IMR-90 (cell line): ENCODE results near the gene FABP6. TPM values are rescaled to one million over a fixed set of nuclear protein-coding genes. Genes with fewer than 3 reads are reported as not detected.

Source experiments
- ATAC-seq: fragments of 200-7000 bp; cut with Tn5 transposase; 2 replicates; pipeline ENCODE4 v1.9.1; 2020; ENCODE audit warnings: low read depth, mild to moderate bottlenecking, moderate library complexity
- BruUV-seq: library from RNA; stranded (reverse); fragments of 400-500 nt; replicated peaks from 2 replicates; lab custom pipeline; 2021; lab: Mats Ljungman, UMichigan
- CTCF ChIA-PET: fragments of 300-600 bp; formaldehyde crosslinking; extraction: SDS; loops from one replicate; lab custom pipeline; 2021; ENCODE audit warnings: antibody characterized with exemption; lab: Yijun Ruan, JAX
- POLR2A ChIA-PET: fragments of 300-600 bp; sonication (Branson Sonifier 250); formaldehyde crosslinking; loops from one replicate; lab custom pipeline; 2022; ENCODE audit warnings: antibody characterized with exemption; ENCODE audit not compliant: unreplicated experiment; lab: Charles Lee
- DNase-seq: peaks from one replicate; pipeline ENCODE4 v3.0.0; 2013
- H2AFZ ChIP-seq: replicated peaks from 2 replicates; pipeline ENCODE3; 2013; ENCODE audit warnings: low read length, mild to moderate bottlenecking; ENCODE audit not compliant: poor library complexity
- H2AK5ac ChIP-seq: 2 replicates; pipeline ENCODE4 v1.6.1; 2013; ENCODE audit warnings: low read depth, low read length, inconsistent platforms
- H2AK9ac ChIP-seq: replicated peaks from 2 replicates; pipeline ENCODE3; 2013; ENCODE audit warnings: mild to moderate bottlenecking, low read depth, low read length, moderate library complexity; ENCODE audit not compliant: poor library complexity
- H2BK120ac ChIP-seq: 2 replicates; pipeline ENCODE4 v1.6.1; 2013; ENCODE audit warnings: low read depth, low read length, inconsistent platforms
- H2BK15ac ChIP-seq: 3 replicates; pipeline ENCODE4 v1.6.1; 2013; ENCODE audit warnings: low read depth, low read length, inconsistent platforms
- H2BK20ac ChIP-seq: 2 replicates; pipeline ENCODE4 v1.6.1; 2013; ENCODE audit warnings: low read depth, mild to moderate bottlenecking, inconsistent platforms, low read length, moderate library complexity
- H2BK5ac ChIP-seq: 2 replicates; pipeline ENCODE4 v1.6.1; 2013; ENCODE audit warnings: mild to moderate bottlenecking, low read depth, low read length, inconsistent platforms; ENCODE audit not compliant: poor library complexity, severe bottlenecking
- H3K14ac ChIP-seq: replicated peaks from 2 replicates; pipeline ENCODE4 v1.6.1; 2013; ENCODE audit warnings: low read depth, low read length, inconsistent platforms
- H3K18ac ChIP-seq: 2 replicates; pipeline ENCODE4 v1.6.1; 2013; ENCODE audit warnings: low read depth, low read length, control low read depth
- H3K23ac ChIP-seq: 2 replicates; pipeline ENCODE4 v1.6.1; 2013; ENCODE audit warnings: low read depth, low read length, inconsistent platforms
- H3K27ac ChIP-seq: 2 replicates; pipeline ENCODE4 v1.5.1; 2013; ENCODE audit warnings: mild to moderate bottlenecking, control low read depth, low read length; ENCODE audit not compliant: insufficient read depth
- H3K27me3 ChIP-seq: 2 replicates; pipeline ENCODE4 v1.6.1; 2013; ENCODE audit warnings: low read length; ENCODE audit not compliant: control insufficient read depth, insufficient read depth
- H3K36me3 ChIP-seq: 2 replicates; pipeline ENCODE4 v1.6.1; 2013; ENCODE audit warnings: low read length, mixed read lengths; ENCODE audit not compliant: control insufficient read depth, insufficient read depth
- H3K4ac ChIP-seq: 2 replicates; pipeline ENCODE4 v1.6.1; 2013; ENCODE audit warnings: low read depth, low read length, inconsistent platforms
- H3K4me1 ChIP-seq: 2 replicates; pipeline ENCODE4 v1.6.1; 2013; ENCODE audit warnings: low read length, mixed read lengths; ENCODE audit not compliant: control insufficient read depth, insufficient read depth
- H3K4me2 ChIP-seq: 2 replicates; pipeline ENCODE4 v1.6.1; 2013; ENCODE audit warnings: low read depth, mild to moderate bottlenecking, control low read depth, low read length, moderate library complexity
- H3K4me3 ChIP-seq: 2 replicates; pipeline ENCODE4 v1.5.1; 2013; ENCODE audit warnings: low read depth, mild to moderate bottlenecking, control low read depth, low read length, moderate library complexity; ENCODE audit not compliant: insufficient read depth
- H3K56ac ChIP-seq: 2 replicates; pipeline ENCODE4 v1.6.1; 2013; ENCODE audit warnings: low read length, inconsistent platforms; ENCODE audit not compliant: insufficient read depth; ENCODE audit errors: extremely low read depth
- H3K79me1 ChIP-seq, 2 experiments: 2 replicates each; pipeline ENCODE4 v1.6.1; 2013; ENCODE audit warnings: low read length in 2 of 2, inconsistent platforms in 1 of 2, low read depth in 1 of 2
- H3K9ac ChIP-seq: 2 replicates; pipeline ENCODE4 v1.6.1; 2013; ENCODE audit warnings: low read depth, low read length, control low read depth
- H3K9me1 ChIP-seq: 2 replicates; pipeline ENCODE4 v1.6.1; 2013; ENCODE audit warnings: low read length, inconsistent platforms; ENCODE audit not compliant: insufficient read depth
- H3K9me3 ChIP-seq: 2 replicates; pipeline ENCODE4 v1.6.1; 2013; ENCODE audit warnings: low read length; ENCODE audit not compliant: control insufficient read depth, insufficient read depth
- H4K20me1 ChIP-seq: 2 replicates; pipeline ENCODE4 v1.6.1; 2013; ENCODE audit warnings: low read length, inconsistent platforms; ENCODE audit not compliant: insufficient read depth
- H4K5ac ChIP-seq: 2 replicates; pipeline ENCODE4 v1.6.1; 2013; ENCODE audit warnings: mild to moderate bottlenecking, low read depth, low read length, control low read depth
- H4K8ac ChIP-seq, 2 experiments: 2 replicates each; pipeline ENCODE4 v1.6.1; 2013; ENCODE audit warnings: low read depth in 2 of 2, low read length in 2 of 2, control low read depth in 1 of 2, inconsistent platforms in 1 of 2
- H4K91ac ChIP-seq: 2 replicates; pipeline ENCODE4 v1.6.1; 2013; ENCODE audit warnings: low read depth, low read length, inconsistent platforms; ENCODE audit not compliant: insufficient read depth
- BHLHE40 ChIP-seq: fragments of 150-350 bp; IDR thresholded peaks from 2 replicates; pipeline ENCODE4 v1.6.1; 2016; ENCODE audit warnings: mild to moderate bottlenecking, low read depth, low read length
- CEBPB ChIP-seq: IDR thresholded peaks from 2 replicates; pipeline ENCODE4 v1.6.1; 2012; ENCODE audit warnings: low read depth, low read length, improper control_type of control experiment
- FOS ChIP-seq: fragments of 150-350 bp; IDR thresholded peaks from 2 replicates; pipeline ENCODE4 v1.6.1; 2016; ENCODE audit warnings: low read depth, low read length
- MAFK ChIP-seq: IDR thresholded peaks from 2 replicates; pipeline ENCODE4 v1.6.1; 2012; ENCODE audit warnings: low read depth, low read length, improper control_type of control experiment
- MAZ ChIP-seq: IDR thresholded peaks from 2 replicates; pipeline ENCODE4 v1.6.1; 2012; ENCODE audit warnings: low read depth, mild to moderate bottlenecking, low read length, improper control_type of control experiment, moderate library complexity, borderline replicate concordance
- MXI1 ChIP-seq: IDR thresholded peaks from 2 replicates; pipeline ENCODE4 v1.6.1; 2012; ENCODE audit warnings: low read depth, mild to moderate bottlenecking, low read length, moderate library complexity, borderline replicate concordance
- NFE2L2 ChIP-seq: fragments of 150-350 bp; IDR thresholded peaks from 2 replicates; pipeline ENCODE4 v1.6.1; 2016; ENCODE audit warnings: low read depth, mild to moderate bottlenecking, low read length
- POLR2A ChIP-seq: IDR thresholded peaks from 2 replicates; pipeline ENCODE4 v1.6.1; 2012; ENCODE audit warnings: mild to moderate bottlenecking, low read depth, low read length
- RAD21 ChIP-seq: IDR thresholded peaks from 2 replicates; pipeline ENCODE4 v1.6.1; 2012; ENCODE audit warnings: low read length, improper control_type of control experiment
- RFX5 ChIP-seq: IDR thresholded peaks from 2 replicates; pipeline ENCODE4 v1.8.0; 2012; ENCODE audit warnings: low read depth, mild to moderate bottlenecking, low read length, moderate library complexity
- SMC3 ChIP-seq: fragments of 150-350 bp; IDR thresholded peaks from 2 replicates; pipeline ENCODE4 v1.6.1; 2016; ENCODE audit warnings: low read depth, mild to moderate bottlenecking, antibody characterized with exemption, low read length, moderate library complexity
- WGBS, 2 experiments: methylation state at CpG; one replicate each; pipeline versions ENCODE4 v1.1.5 to v1.1.7; 2013; ENCODE audit warnings: missing lambda C conversion rate in 2 of 2; ENCODE audit not compliant: insufficient read length in 1 of 2; ENCODE audit errors: extremely low coverage in 2 of 2; 5-methylcytosine and 5-hydroxymethylcytosine counted together
- dilution Hi-C: fragments of 300-500 bp; cut with HindIII; formaldehyde crosslinking; loops from one replicate; pipeline ENCODE4 v1.14.3; 2018; ENCODE audit warnings: low sequenced_read_pairs; ENCODE audit not compliant: unreplicated experiment
- in situ Hi-C: fragments of 300-500 bp; cut with MboI; formaldehyde crosslinking; loops from 3 replicates; pipeline ENCODE4 v1.14.3; 2019; ENCODE audit warnings: low sequenced_read_pairs, inconsistent platforms, mixed read lengths
- intact Hi-C: fragments of 100-400 bp; cut with micrococcal nuclease; formaldehyde crosslinking; loops from 2 replicates; pipeline ENCODE4 v1.10.0; 2022
- polyA plus RNA-seq, 3 experiments: library from polyadenylated mRNA; depleted of rRNA; stranded (reverse); fragments of >200 nt; gene quantifications; 2 replicates each; pipeline ENCODE4 v1.2.3, GENCODE V29; 2012; ENCODE audit warnings: low replicate concordance in 1 of 3
- total RNA-seq: library from RNA; depleted of rRNA; stranded (reverse); fragments of >200 nt; gene quantifications from 2 replicates; pipeline ENCODE4 v1.2.3, GENCODE V29; 2012
- TF ChIP-seq, protein P1 (sequence below): conservative IDR thresholded peaks from 2 replicates; pipeline ENCODE4 v1.5.1; 2012; ENCODE audit warnings: mild to moderate bottlenecking, low read depth, low read length, improper control_type of control experiment
- TF ChIP-seq, protein P2 (sequence below): fragments of 150-350 bp; IDR thresholded peaks from 2 replicates; pipeline ENCODE4 v1.6.1; 2016; ENCODE audit warnings: low read depth, mild to moderate bottlenecking, low read length, moderate library complexity, borderline replicate concordance

The FABP6 gene
- total and polyA plus RNA-seq, 2 of the 4 experiments (the other 2 are of a cell fraction), result not detected

DNA sequence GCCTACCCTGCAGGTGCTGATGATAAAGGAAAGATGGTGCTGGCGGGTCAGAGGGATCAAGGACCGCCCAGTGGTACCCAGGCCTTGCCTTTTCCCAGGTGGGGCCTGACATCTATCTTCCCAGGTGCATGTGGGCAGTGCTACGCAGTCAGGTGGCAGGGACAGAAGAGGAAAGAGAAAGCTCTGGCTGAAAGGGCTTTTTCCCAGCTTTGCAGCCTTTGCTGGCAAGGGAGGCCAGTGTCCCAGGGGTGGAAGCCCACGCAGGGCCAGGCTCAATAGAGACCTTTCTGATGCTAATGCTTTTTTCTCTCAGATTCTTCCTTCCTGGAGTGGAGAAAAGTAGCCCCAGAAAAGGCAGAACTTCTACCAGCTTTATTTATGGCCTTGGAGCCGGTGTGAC, 36.7 kb downstream of the FABP6 start:
- Histone ChIP-seq H4K5ac (no peak overlapping the region), H3K4ac (no peak overlapping the region), H2BK20ac (no peak overlapping the region), H3K9me1 (peaks cover 17% of the 10 kb centered on the region), H3K27ac (no peak overlapping the region), H3K9ac (no peak overlapping the region), H3K4me3 (no peak overlapping the region), H2BK120ac (no peak overlapping the region), H4K8ac (no peak overlapping the region), H3K4me2 (no peak overlapping the region), H3K4me1 (peaks cover 24% of the 10 kb centered on the region), H3K18ac (no peak overlapping the region), H3K27me3 (no peaks in the 10 kb centered on the region), H3K9me3 (no peaks in the 10 kb centered on the region), H3K56ac (no peak overlapping the region), H2AK5ac (no peak overlapping the region), H2BK5ac (no peak overlapping the region), H2AFZ (no peak overlapping the region), H4K91ac (no peak overlapping the region), H2AK9ac (no peak overlapping the region), H3K36me3 (0 out of 2 replicates have a peak, but pooled peaks cover 2% of the 10 kb centered on the region), H3K23ac (no peak overlapping the region), H3K14ac (no peak overlapping the region), H3K79me1 (peaks cover 0 to 21% of the 10 kb centered on the region in 2 experiments; a peak in 1 of 4 replicates), H2BK15ac (no peak overlapping the region), H4K20me1 (no peaks in the 10 kb centered on the region)
- intact Hi-C loops, result no loop called here
- CTCF ChIA-PET, result interaction anchor here (0.7 kb wide), 1 partner anchor 79 kb away, joined by 3 read pairs; no protein-coding TSS in a partner anchor
- no TSS peak for BruUV-seq
- POLR2A ChIA-PET, result no interaction called here
- no peak for ATAC-seq
- dilution Hi-C loops, result no loop called here
- DNase-seq, result no peak
- no CpG with 5 or more reads among the region's 5 CpGs for WGBS, 2 experiments
- TF ChIP-seq FOS, result no peak
- no peak for TF ChIP-seq SMC3
- TF ChIP-seq MAFK, result no peak
- TF ChIP-seq BHLHE40, result no peak
- TF ChIP-seq NFE2L2, result no peak
- TF ChIP-seq, protein P1, sequence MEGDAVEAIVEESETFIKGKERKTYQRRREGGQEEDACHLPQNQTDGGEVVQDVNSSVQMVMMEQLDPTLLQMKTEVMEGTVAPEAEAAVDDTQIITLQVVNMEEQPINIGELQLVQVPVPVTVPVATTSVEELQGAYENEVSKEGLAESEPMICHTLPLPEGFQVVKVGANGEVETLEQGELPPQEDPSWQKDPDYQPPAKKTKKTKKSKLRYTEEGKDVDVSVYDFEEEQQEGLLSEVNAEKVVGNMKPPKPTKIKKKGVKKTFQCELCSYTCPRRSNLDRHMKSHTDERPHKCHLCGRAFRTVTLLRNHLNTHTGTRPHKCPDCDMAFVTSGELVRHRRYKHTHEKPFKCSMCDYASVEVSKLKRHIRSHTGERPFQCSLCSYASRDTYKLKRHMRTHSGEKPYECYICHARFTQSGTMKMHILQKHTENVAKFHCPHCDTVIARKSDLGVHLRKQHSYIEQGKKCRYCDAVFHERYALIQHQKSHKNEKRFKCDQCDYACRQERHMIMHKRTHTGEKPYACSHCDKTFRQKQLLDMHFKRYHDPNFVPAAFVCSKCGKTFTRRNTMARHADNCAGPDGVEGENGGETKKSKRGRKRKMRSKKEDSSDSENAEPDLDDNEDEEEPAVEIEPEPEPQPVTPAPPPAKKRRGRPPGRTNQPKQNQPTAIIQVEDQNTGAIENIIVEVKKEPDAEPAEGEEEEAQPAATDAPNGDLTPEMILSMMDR, result no peak
- TF ChIP-seq POLR2A, result no peak
- TF ChIP-seq MAZ, result no peak
- TF ChIP-seq CEBPB, result no peak
- no peak for TF ChIP-seq RFX5
- no peak for TF ChIP-seq MXI1
- no peak for TF ChIP-seq RAD21
- TF ChIP-seq, protein P2, sequence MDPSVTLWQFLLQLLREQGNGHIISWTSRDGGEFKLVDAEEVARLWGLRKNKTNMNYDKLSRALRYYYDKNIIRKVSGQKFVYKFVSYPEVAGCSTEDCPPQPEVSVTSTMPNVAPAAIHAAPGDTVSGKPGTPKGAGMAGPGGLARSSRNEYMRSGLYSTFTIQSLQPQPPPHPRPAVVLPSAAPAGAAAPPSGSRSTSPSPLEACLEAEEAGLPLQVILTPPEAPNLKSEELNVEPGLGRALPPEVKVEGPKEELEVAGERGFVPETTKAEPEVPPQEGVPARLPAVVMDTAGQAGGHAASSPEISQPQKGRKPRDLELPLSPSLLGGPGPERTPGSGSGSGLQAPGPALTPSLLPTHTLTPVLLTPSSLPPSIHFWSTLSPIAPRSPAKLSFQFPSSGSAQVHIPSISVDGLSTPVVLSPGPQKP, result no peak
- in situ Hi-C loops, result no loop called here
